ENCODE measurements around the gene OR4C11.

OR4C11 gene

GRCh38 chr11:55607545-55607944 is at the start of gene OR4C11:
OR4C11 (minus strand) TSS chr11:55607645; CDS start chr11:55604373, 3,272 bp downstream.
- DNase-seq: no peak

- DNase-seq: no peak
These were observed 47.7 kb upstream of the OR4C11 start for GRCh38 chr11:55655096-55655495.

- no peak for DNase-seq
These were observed 45.1 kb upstream of the OR4C11 start for GRCh38 chr11:55652560-55652959.

- DNase-seq: no peak
These were observed 40.6 kb upstream of the OR4C11 start, which contains the start of gene OR4S2 for GRCh38 chr11:55648027-55648426. OR4S2 (plus strand) TSS chr11:55648327; CDS start chr11:55650904, 2,577 bp downstream.

GRCh38 chr11:55634813-55635212 is 27.4 kb upstream of the OR4C11 start, which contains the start of gene OR4P4:
OR4P4 (plus strand) TSS chr11:55635113.
- no peak for DNase-seq

- DNase-seq: no peak
These were observed 17.1 kb upstream of the OR4C11 start for GRCh38 chr11:55624531-55624930.

GRCh38 chr11:55572548-55572947 is 34.9 kb downstream of the OR4C11 start:
- DNase-seq: no peak

- DNase-seq: no peak
These were observed 35.6 kb downstream of the OR4C11 start, which contains the start of gene OR4C16 for GRCh38 chr11:55571828-55572227. OR4C16 (plus strand) TSS chr11:55572128; CDS start chr11:55572128, 0 bp downstream.

- no peak for DNase-seq
These were observed 53.3 kb downstream of the OR4C11 start, which contains the start of gene OR4C15 for GRCh38 chr11:55554169-55554568. OR4C15 (plus strand) TSS chr11:55554469; CDS start chr11:55554469, 0 bp downstream.

All from COR-L47 (cell line).